GM12874 (cell line): ENCODE measurements around the gene NDUFV2.

Source experiments
- CTCF ChIP-seq: IDR thresholded peaks from 2 replicates; pipeline ENCODE4 v1.5.1; 2011; ENCODE audit warnings: low read depth, mild to moderate bottlenecking, control low read depth, low read length, moderate library complexity; ENCODE audit not compliant: insufficient read depth

NDUFV2 gene

GRCh38 chr18:9135081-9135911 is 32.8 kb downstream of the NDUFV2 start:
- no peak for TF ChIP-seq CTCF

GRCh38 chr18:9135912-9136314 is 33.4 kb downstream of the NDUFV2 start:
- no peak for TF ChIP-seq CTCF

- TF ChIP-seq CTCF, result no peak
These were observed 34.0 kb downstream of the NDUFV2 start, which contains the start of gene ANKRD12 for GRCh38 chr18:9136315-9137155. Gene ANKRD12 (plus strand): TSS chr18:9136781. CDS start chr18:9182433, 45,652 bp downstream.

- no peak for TF ChIP-seq CTCF
These were observed 34.9 kb downstream of the NDUFV2 start for GRCh38 chr18:9137168-9138066.

- no peak for TF ChIP-seq CTCF
These were observed 37.0 kb downstream of the NDUFV2 start for GRCh38 chr18:9139400-9140039.

- TF ChIP-seq CTCF, result no peak
These were observed 37.9 kb downstream of the NDUFV2 start for GRCh38 chr18:9140381-9140780.
